ENCODE results near the gene VSIG10L2.

- TF ChIP-seq POLR2A (IDR thresholded peaks at IDR 0.05), result no peak
- TF ChIP-seq CTCF (IDR thresholded peaks at IDR 0.05), result no peak
These were observed 13.1 kb downstream of the VSIG10L2 start for GRCh38 chr11:125958872-125959400.
